Stimulated activated CD8-positive, alpha-beta memory T cell treated with anti-CD3 and anti-CD28 coated beads, Interleukin-7, amount 100 ng/mL, for 48 hours (primary cell): ENCODE results near the gene NDUFAB1.
"Not testable (repeated sequence)": the region's sequence is repeated elsewhere in the genome, so short reads cannot be mapped to it uniquely, and the experiment has no call there.

ENCODE experiments used
- DNase-seq, 2 donors: peaks; one replicate each; pipeline ENCODE4 v3.0.0-alpha.2; 2020; ENCODE audit warnings: low read depth in 1 of 2; ENCODE audit errors: extremely low read depth in 1 of 2

The NDUFAB1 gene

DNA sequence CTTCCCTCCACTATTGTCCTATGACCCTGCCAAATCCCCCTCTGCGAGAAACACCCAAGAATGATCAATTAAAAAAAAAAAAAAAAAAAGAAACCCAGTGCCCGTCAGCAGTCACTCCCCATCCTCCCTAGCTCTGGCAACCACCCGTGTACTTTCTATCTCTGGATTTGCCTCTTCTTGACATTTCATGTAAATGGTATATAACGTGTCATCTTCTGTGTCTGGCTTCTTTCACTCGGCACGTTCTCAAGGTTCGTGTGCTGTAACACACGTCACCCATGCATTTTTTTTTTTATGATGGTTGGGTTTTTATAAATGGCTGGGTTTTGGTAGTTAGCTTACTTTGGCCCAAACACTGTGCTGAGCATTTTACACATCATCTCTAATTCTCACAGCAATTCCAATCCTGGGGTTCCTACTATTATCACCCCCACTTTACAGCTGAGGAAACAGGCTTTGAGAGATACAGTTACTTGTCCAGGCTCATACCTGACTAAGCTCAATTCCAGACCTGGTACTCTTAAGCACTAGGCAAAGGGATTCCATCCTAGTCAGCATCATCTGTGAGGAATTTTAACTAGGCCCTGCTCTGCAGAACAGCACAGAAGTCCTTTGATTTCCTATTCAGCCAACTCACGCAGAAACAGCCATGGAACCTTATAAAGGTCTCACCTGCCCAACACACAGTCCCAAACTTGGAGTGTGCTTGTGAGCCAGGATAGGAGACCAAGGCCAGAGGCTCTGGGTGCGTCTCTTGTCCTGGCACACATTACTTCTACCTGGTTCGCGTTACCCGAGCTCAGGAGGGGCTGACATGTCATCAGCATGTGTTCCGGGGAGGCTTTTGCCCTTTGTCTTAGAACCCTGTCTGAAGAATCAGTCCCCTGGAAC lies 11.7 kb downstream of the NDUFAB1 start:
- DNase-seq = no peak

DNA sequence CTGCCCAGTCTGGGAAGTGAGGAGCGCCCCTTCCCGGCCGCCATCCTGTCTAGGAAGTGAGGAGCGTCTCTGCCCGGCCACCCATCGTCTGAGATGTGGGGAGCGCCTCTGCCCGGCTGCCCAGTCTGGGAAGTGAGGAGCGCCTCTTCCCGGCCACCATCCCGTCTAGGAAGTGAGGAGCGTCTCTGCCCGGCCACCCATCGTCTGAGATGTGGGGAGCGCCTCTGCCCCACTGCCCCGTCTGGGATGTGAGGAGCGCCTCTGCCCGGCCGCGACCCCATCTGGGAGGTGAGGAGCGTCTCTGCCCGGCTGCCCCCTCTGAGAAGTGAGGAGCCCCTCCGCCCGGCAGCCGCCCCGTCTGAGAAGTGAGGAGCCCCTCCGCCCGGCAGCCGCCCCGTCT lies 12.8 kb downstream of the NDUFAB1 start:
- not testable (repeated sequence) for DNase-seq

DNA sequence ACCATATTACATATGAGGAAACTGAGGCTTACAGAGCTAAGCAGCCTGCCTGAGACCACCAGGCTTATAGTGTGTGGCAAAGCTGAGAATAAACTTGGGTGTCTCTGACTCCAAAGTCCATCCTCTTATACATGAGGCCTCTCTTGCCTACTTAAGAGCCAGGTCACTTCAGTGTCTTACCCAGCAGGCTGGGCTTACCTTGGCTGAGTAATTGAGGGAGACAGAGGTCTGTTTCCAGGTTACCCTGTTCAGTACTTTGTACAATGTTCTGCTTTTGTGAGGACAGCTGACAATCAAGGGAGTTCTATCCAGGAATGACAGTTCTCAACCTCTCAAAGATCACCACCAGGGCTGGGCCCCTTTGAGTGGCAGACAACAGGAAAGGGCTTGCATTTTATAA lies 14.4 kb downstream of the NDUFAB1 start:
- no peak for DNase-seq

DNA sequence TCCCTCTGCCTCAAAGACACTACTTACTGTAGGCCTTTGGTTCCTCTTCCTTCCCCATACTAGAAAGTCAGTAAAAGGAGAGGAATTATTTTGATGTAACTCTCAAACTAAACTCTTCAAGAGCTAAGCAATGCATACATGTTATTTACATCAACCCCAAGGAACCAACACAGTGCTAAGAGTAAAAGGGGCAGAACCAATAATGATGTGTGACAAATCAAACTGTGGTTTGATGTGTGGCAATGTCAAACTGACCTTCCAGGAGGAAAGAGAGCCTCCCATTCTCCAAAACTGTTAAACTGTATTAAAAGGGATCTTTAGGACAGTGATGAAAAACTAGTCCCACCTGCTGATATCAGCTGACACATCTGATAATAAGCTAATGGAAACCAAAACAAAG lies 15.7 kb downstream of the NDUFAB1 start:
- DNase-seq = no peak

DNA sequence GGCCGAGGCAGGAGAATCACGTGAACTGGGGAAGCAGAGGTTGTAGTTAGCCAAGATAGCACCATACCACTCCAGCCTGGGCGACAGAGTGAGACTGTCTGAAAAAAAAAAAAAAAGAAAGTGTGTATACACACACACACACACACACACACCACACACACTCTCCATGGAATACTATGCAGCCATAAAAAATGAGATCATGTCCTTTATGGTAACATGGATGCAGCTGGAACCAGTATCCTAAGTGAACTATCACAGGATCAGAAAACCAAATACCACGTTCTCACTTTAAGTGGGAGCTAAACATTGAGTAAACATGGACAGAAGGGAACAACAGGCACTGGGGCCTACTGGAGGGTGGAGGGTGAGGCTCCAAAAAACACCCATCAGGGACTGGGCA lies 16.7 kb downstream of the NDUFAB1 start:
- no peak for DNase-seq

DNA sequence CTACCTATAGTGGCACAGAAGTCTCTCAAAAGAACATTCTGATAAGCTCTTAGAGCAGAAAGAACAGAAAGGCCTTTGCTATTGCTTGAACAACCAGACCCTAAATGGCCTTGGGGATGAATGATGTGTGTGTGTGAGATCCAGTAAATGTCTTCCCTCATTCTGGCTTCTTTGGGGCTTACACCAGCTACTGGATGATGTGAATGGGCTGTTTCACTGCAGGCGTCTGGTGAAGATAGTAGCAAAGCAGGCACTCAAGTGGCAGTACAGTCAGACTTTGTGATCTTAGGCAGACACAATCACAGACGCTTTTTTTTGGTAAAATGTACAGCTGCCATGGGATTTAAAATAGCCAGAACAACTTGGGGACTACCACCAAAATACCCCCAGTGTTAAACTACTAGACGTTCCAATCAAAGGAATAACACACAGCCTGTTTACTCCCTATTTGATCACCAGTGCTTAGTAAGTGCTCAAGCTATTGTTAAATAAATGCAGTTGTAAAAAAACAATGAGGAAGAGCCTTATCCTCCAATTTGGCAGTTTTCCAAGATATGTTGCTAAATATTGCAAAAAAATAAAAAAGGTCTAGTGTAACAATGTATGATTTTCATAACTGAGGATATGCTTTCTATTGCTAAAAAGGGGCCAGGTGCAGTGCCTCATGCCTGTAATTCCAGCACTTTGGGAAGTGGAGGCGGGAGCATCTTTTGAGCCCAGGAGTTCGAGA lies 17.9 kb downstream of the NDUFAB1 start:
- no peak for DNase-seq

DNA sequence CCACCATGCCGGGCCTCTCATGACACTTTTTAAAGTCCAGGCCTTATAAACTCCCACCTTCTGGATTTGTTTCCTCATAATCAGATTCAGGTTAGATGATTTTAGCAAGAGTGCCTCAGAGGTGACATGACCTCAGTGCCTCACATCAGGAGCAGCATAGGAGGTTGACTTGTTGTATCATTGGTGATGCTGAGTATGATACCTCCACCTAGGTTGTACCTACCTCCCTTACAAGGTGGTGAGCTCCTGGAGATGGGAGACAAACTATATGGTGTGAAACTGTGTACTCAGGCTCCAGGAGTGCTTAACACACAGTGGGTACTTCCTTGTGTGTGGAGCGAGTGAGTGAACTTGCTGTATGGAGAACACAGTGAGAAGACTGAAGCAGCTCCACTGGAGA lies 18.6 kb downstream of the NDUFAB1 start:
- no peak for DNase-seq

DNA sequence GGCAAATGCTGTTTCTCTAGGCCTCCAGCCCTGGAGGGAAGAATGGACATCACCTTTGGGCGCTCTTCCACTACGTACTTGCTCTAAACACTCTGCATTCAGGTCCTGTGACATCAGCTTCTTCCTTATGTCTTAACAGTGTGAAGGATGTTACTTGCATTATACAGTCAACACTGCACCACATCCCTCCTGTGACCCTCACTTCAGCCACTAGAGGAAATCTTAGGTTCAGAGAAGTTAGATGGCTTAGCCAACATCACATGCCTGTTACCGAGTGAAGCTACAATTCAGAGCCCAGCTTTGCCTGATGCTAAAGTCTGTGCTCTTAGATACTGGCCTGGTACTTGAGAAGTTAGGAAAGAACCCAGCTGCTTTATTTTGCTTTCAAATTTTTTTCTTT lies 20.3 kb downstream of the NDUFAB1 start:
- DNase-seq = no peak

DNA sequence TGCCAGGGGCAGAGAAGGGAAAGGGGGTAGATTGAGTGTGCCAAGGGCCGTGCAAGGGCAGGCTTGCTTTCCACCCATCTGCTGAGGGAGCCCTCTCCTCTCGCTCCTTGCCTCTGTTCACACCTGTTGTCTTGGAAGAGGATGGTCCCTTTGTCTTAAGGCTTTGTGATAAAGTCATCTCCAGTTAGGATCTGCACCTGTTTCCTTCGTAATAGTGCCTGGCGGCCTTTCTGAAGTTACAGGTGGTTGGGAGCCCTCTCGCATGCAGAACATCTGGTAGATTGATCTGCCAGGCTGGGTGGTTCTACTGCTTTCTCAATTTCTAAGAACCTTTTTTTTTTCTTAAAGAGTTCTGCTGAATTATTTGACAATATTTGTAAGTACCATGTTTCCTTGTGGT lies 22.3 kb downstream of the NDUFAB1 start:
- DNase-seq = no peak

DNA sequence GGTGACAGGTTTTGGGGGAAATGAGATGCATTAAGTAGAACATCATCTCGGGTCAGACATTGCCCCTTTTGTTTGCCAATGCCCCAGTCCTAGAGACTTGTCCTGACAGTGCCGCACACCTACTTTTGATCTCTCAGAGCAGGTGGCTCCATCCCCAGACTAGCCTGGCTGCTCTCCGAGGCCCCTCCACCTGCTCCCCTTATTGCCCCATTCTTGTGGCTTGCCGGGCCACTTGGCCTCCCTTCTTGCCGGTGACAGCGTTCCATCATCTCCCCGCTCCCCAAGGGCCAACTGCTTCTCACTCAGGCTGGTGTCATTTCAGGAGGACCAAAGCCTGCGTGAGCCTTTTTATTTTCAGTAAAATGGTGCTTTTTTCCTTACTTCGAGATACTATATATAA lies 23.7 kb downstream of the NDUFAB1 start:
- no peak for DNase-seq

DNA sequence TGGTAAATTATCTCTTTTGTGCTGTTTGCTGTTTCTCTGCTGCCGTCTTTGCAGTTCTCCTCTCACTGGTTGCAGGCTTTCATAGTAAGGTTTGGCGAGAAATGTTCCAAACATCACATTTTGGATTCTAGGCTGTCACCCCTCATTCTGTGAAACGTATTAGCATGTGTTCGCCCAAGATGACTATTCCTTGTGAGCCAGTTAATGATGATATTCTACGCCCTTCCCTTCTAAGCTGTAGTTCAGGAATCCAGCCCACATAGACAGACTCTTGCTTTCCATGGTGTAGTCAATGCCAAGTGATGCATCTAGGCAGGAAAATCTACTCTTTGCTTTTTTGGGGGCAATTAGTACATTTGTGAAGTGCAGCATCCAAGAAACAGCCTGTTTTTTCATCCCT lies 24.2 kb downstream of the NDUFAB1 start:
- no peak for DNase-seq

DNA sequence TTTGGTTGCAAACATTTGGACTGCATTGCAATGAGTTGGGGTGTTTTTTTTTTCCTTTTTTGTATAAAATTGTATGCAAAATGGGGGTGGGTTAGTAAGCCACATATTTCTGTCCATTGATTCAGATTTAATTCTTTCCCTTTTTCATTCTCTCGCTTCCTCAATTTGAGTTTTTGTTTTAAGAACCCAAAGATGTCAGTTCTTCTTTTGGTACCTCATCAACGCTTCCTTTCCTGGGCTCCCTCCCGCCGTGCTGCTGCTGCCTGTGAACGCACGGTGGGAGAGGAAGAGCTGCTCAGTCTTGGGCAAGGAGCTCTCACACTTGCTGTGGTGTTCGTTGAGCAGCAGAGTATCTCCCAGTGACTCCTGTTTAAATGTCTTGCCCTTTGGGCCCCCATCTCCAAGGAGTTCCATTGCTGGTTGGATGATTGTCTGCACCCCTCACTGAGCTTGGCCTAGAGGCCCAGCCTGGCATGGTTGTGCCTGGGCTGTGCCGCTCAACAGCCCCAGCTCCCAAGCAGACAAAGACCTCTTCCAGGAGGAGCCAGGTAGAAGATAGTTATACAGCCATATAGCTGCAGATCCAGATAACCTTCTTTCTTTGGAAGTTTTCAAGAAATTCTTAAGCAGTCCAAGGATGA lies 25.0 kb downstream of the NDUFAB1 start:
- DNase-seq = no peak

DNA sequence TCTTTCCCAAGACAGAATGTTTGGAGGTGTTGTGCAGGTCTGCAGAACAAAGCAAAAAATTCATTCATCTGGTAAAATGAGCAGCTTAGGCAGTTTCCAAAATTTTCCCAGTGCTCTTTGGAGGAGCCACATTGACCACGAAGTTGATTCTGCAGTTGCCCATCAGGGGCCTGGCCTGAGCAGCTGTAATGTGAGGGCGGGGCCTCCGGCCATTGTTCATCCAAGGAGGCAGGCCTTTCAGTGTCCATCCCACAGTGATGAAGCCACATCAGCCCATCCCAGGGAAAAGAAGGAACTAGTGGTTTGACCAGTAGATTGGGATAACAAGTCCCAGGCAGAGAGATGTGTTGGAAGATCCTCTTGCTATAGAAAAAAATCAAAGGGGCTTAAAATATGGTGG lies 28.5 kb downstream of the NDUFAB1 start:
- DNase-seq = no peak

DNA sequence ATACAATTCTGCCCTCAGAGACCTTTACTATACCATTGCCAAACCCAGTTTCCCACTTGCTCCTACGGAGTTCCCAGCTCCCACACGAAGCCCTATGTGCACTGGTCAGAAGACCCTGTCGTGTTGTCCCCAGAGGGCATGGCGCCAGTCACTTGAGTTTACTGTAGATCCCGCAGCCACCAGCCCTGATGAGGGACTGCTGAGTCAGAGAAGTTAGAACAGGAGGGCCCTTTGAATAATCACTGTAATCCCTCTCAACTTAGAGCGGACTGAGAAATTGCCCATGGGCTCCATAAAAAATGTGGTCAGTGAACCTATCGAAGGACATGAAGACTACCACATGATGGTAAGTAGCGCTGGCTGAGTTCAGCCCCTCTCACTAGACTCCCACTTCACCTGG lies 29.4 kb downstream of the NDUFAB1 start:
- no peak for DNase-seq

DNA sequence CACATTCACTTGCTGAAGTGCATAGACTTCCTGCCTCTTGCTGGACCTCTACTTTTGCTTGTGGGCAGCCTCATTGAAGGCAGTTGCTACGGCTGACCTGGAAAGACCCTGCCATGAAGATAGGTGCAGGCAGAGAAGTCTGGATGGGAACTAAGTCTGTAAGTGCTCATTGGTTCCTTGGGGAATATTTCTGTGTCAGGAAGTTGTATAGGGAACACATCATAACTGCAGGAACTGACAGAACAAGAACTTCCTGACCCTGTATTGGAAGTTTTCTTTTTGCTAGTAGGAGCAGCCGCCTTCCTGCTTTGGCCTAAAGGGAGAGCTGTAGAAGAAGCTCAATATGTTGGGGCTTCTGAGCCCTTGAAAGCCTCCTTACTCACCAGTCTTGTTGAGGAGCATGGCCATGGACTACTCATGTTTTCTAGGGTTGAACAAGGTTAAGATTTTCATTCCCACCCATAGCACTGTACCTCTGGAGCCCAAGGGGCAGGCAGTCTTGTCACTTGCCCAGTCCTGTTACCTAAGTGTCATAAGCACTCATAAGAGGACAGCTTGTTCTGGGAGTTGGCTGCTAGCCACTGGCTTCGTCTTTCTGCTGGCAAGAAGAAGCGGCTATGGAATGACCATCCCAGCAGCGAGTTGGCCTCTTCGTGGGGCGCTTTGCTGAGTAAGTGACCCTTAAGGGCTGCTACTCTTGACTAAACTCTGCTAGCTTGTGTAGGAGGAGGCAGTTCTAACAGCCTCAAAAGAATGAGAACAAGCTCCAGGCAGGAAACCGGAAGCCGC lies 31.3 kb downstream of the NDUFAB1 start:
- DNase-seq = no peak

DNA sequence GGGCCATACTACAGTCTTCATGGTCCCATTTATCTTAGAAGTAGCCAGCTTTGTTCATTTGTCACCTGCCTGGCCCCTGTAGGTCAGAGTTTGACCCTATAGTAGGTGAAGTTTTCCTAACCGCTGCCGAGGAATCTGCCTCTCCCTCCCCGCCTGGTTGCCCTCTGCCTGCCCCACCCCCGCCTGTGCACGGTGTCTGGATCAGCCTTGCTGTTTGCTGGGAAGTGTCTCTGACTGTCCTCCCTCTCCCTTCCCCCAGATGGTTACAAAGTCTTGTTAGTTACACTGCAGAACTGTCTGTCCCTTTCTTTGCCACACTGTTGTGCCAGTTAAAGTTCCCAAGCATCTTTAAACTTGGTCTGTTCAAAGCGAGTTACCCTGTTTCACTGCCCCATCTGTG lies 32.9 kb downstream of the NDUFAB1 start:
- no peak for DNase-seq

DNA sequence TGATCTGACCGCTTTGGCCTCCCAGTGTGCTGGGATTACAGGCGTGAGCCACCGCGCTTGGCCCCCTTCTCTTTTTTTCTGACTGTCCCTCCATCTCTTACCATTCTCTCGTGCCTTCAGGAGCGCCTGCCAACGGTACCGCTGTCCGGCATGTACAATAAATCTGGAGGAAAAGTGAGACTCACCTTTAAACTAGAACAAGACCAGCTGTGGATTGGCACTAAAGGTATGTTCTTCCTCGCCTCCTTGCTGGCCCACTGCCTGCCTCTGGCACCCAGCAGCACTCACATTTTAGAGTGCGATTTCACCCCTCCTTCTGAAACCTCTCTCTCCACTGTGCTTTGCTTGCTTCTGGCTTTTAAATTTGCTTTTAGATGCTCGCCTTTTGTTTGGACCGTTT lies 33.6 kb downstream of the NDUFAB1 start:
- no peak for DNase-seq

DNA sequence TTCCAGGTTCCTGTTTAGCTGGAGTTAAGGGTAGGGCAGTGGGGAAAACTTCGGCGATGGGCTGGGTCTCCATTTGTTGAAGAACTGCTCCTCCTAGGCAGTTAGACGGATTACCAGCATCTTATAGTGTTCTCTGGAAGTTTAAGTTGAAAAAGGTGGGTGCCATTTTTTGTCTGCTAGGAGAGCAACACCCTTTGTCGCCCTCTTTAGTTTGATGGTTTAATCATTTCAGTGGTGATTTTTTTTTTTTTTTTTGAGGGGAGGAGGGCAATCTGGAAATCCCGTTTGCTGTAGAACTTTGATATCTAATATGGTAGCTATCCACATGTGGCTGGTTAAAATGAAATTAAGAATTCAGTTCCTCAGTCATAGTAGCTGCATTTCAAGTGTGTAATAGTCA lies 34.5 kb downstream of the NDUFAB1 start:
- DNase-seq = no peak

DNA sequence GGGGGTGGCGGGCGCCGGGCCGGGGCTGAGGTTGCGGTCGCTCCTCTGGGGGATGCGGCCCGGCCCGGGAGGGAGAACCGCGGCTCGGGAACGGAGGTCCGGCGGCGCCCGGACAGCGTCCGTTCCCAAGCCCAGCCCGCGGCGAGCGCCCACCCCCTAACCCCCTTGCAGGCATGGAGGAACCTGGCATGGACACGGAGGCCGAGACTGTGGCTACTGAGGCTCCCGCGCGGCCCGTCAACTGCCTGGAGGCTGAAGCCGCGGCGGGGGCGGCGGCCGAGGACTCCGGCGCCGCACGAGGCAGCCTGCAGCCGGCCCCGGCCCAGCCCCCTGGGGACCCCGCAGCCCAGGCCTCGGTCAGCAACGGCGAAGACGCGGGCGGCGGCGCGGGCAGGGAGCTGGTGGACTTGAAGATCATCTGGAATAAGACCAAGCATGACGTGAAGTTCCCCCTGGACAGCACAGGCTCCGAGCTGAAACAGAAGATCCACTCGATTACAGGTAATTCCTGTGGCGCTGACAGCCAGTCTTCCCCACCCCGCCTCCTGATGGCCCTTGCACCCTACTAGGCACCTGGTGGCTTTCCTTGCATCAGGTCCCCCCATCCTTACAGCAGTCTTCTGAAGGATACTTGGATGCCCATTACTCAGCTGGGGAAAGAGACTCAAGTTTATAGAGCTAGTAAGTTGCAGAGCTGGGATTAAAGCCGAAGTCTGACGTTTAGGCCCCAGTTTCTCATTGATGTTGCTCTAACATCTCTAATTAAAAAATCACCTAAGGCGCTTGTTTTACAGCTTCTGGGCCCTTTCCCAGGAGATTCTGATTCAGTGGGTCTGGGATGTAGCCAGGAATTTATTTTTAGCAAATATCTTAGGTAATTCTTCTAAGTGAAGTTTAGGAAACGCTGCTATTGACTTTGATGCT lies 38.1 kb downstream of the NDUFAB1 start:
- DNase-seq = no peak
